Endothelial cell of umbilical vein (primary cell): Measurements from ENCODE around the gene IL22RA1.

Experiments
- CTCF ChIP-seq, 2 donors: IDR thresholded peaks; 1 replicate in 1 of 2; 2 replicates in 1 of 2; pipeline ENCODE4 v1.5.1; 2011; ENCODE audit warnings: low read length in 2 of 2, mild to moderate bottlenecking in 2 of 2, moderate library complexity in 2 of 2, control low read depth in 1 of 2, inconsistent platforms in 1 of 2, low read depth in 1 of 2; ENCODE audit not compliant: insufficient read depth in 1 of 2; ENCODE audit errors: extremely low read depth in 1 of 2
- EZH2 ChIP-seq: IDR thresholded peaks from 2 replicates; pipeline ENCODE4 v1.6.1; 2012; ENCODE audit warnings: borderline replicate concordance, low read depth, mild to moderate bottlenecking, moderate library complexity, low read length, inconsistent platforms; ENCODE audit not compliant: severe bottlenecking
- FOS ChIP-seq: IDR thresholded peaks from 2 replicates; pipeline ENCODE4 v1.6.1; 2011; ENCODE audit warnings: mild to moderate bottlenecking, low read length, moderate library complexity, borderline replicate concordance; ENCODE audit not compliant: insufficient read depth
- GATA2 ChIP-seq: IDR thresholded peaks from 2 replicates; pipeline ENCODE4 v1.7.0; 2011; ENCODE audit warnings: low read depth, mild to moderate bottlenecking, moderate library complexity, mixed read lengths, low read length; ENCODE audit not compliant: insufficient read length, insufficient read depth
- JUN ChIP-seq: IDR thresholded peaks from 2 replicates; pipeline ENCODE4 v1.6.1; 2011; ENCODE audit warnings: borderline replicate concordance, low read depth; ENCODE audit not compliant: insufficient read length, insufficient read depth
- MAX ChIP-seq: IDR thresholded peaks from 2 replicates; pipeline ENCODE4 v1.6.1; 2011; ENCODE audit not compliant: insufficient read depth, insufficient read length
- MYC ChIP-seq: IDR thresholded peaks from one replicate; pipeline ENCODE4 v1.6.1; 2011; ENCODE audit warnings: mild to moderate bottlenecking, low read depth, low read length
- POLR2A ChIP-seq: IDR thresholded peaks from 2 replicates; pipeline ENCODE4 v1.6.1; 2012; ENCODE audit warnings: low read depth, mild to moderate bottlenecking, control low read depth, low read length
- POLR2AphosphoS5 ChIP-seq: IDR thresholded peaks from 2 replicates; pipeline ENCODE4 v1.6.1; 2012; ENCODE audit warnings: low read depth, mild to moderate bottlenecking, control low read depth, low read length, moderate library complexity; ENCODE audit not compliant: insufficient read depth

GRCh38 chr1:24107462-24108138 is 35.3 kb downstream of the IL22RA1 start:
- TF ChIP-seq EZH2 (no peak), CTCF (IDR thresholded peaks at IDR 0.05; ENCODE audit: extremely low read depth in 1 of 2, insufficient read depth in 1 of 2, low read depth in 1 of 2, low read length in 2 of 2) (no peak), POLR2AphosphoS5 (no peak), POLR2A (no peak), FOS (peak; percentile 18), JUN (no peak), MAX (no peak), MYC (no peak), GATA2 (no peak)
